Activated CD4-positive, alpha-beta T cell treated with anti-CD3 and anti-CD28 coated beads, Interleukin-2, amount 50 U/mL, for 48 hours (primary cell): Measurements from ENCODE around the gene SNAP29.
"Not testable (repeated sequence)": the region's sequence is repeated elsewhere in the genome, so short reads cannot be mapped to it uniquely, and the experiment has no call there.

Source experiments
- DNase-seq, 2 experiments: peaks; one replicate each; pipeline ENCODE4 v3.0.0-alpha.2; 2020

The SNAP29 gene

DNA sequence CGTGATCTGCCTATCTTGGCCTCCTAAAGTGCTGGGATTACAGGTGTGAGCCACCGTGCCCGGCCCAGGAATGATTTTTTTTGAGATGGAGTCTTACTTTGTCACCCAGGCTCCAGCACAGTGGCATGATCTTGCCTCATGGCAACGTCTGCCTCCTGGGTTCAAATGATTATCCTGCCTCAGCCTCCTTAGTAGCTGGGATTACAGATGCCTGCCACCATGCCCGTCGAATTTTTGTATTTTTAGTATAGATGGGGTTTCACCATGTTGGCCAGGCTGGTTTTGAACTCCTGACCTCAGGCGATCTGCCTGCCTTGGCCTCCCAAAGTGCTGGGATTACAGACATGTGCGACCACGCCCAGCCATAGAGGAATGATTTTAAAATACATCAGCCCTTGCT lies 76.2 kb downstream of the SNAP29 start:
- not testable (repeated sequence) for DNase-seq

DNA sequence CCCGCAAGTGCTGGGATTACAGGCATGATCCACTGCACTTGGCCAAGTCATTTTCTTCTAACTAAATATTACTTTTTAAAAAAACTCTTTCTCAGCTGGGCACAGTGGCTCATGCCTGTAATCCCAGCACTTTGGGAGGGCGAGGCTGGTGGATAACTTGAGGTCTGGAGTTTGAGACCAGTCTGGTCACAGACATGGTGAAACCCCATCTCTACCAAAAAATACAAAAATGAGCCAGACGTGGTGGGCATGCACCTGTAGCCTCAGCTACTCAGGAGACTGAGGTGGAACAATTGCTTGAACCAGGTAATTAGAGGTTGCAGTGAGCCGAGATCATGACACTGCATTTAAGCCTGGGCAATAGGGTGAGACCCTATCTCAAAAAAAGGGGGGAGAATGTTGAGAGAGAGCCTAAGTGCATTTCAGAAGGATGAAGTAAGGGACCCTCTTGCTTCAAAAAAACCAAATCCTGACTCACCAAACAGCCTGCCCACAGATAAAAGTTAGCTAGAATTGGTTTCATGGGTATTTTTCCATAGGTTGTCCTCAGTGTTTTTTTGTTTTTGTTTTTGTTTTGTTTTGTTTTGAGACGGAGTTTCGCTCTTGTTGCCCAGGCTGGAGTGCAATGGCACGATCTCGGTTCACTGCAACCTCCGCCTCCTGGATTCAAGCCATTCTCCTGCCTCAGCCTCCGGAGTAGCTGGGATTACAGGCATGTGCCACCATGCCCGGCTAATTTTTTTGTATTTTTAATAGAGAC lies 77.2 kb downstream of the SNAP29 start:
- DNase-seq, result not testable (repeated sequence)

DNA sequence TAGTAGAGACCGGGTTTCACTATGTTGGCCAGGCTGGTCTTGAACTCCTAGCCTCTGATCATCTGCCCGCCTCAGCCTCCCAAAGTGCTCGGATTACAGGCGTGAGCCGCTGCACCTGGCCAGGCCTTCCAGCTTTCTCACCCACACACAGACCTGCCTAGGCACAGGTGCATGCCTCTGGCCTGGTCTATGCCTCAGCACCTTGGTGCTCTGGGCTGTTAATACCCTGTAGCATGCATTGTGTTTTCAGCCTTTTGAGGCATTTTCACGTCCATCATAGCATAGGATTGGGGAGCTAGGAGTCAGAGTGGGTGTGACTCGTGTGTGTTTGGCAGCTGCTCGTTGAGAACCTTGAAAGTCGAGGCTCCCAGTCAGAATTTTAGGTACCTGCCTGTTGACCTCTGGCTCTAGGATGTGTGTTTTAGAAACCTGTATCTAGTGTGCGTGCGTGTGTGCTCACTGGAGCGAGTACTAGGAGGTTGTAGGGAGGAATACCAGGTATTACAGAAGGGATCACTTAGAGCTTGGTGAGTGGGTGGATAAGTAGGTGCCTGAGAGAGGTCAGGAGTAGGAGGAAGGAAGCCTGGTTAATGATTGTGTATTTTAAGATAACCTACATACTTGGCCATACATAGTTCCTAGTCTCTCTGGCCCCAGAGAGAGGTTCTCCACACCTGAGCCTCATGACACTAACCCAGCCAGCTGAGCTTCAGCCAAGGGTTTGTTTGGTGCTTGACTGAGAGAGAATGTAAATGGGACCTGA lies 78.4 kb downstream of the SNAP29 start:
- no peak for DNase-seq

DNA sequence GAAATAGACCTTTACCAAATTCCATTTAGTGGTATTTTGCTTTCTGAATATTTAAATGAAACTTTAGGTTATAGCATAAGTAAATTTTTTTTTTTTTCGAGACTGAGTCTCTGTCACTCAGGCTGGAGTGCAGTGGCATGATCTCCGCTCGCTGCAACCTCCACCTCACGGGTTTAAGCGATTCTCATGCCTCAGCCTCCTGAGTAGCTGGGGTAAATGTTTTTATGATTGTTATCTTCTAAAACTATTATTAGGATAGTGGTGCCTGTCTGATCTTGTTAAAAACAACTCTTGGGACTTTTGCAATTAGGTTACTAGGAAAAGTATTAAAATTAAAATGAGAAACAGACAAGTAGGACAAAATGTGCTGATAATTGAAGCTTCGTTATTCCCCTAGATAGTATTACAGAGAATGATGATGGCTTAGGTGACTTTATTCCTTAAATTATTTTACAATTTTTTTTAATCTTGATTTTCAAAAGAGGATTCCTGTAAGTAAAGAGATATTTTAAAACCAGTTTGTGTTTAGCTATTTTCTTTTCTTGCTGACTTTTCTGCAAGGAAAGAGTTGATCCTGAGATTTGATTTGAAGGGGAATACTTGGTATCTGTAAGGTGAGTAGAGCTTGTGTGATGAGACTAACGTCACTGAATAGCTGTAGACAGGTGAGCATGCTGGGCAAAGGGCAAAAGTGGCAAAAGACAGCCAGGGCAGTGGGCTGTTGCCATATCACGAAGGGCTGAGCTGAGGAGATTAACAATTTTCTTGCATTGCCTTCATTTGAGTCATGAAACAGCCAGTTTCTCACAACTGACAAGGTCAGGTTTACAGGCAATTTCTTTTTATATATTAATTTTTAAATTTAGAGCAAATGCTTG lies 79.2 kb downstream of the SNAP29 start:
- no peak for DNase-seq

DNA sequence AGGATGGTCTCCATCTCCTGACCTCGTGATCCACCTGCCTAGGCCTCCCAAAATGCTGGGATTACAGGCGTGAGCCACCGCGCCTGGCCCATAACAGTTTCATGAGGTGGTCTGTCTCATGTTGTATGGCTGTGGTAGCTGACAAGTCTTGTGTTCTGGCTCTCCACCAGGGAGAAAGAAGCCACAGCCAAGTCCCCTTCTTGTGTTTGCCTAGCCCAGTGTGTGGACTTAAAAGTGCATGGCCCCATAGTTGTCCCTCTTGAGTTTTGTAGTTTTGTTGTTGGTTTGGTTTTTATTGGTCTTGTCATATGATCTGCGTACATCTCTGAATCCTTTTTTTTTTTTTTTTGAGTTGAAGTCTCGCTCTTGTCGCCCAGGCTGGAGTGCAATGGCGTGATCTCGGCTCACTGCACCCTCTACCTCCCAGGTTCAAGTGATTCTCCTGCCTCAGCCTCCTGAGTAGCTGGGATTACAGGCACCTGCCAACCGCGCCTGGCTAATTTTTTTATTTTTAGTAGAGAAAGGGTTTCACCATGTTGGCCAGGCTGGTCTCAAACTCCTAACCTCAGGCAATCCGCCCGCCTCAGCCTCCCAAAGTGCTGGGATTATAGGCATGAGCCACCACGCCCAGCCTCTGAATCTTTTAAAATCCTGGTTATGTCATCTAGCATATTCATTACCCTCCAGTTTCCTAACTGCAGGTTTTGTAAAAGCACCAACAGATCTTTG lies 80.8 kb downstream of the SNAP29 start:
- not testable (repeated sequence) for DNase-seq

DNA sequence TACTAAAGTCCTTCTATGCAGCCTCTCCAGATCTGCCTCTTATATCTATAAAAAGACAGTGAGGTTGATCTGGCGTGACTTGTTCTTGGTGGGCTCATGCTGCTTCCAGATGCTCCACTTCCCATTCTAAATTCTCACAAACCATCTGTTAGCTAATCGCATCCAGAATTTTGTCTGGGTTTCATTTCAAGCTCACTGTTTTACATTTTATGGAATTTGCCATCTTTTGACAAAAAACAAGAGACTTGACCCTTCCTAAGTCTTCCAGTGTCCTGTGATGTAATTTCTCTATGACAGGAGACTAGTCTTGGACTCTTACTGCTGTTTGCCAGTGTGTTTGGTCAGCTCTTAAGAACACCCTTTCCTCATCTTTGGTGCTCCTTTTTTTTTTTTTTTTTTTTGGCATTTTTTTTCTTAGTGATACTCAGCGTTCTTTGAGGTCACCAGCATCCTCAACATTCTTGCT lies 81.4 kb downstream of the SNAP29 start:
- DNase-seq, result no peak
